Neural cell (in vitro differentiated cells): ENCODE data around the gene MAML2. TPM values are rescaled to one million over a fixed set of nuclear protein-coding genes. Genes with fewer than 3 reads are reported as not detected.

Experiments
- H2AFZ ChIP-seq: fragments of 200-600, 300-800 bp; sonication (generic), shearing (Covaris generic); 2 replicates; pipeline ENCODE4 v1.6.0; 2014; ENCODE audit warnings: low read depth, mild to moderate bottlenecking, antibody characterized with exemption, low read length, moderate library complexity
- H3F3A ChIP-seq: fragments of 200-600 bp; shearing (Covaris generic); 2 replicates; pipeline ENCODE4 v1.6.1; 2016; ENCODE audit warnings: mild to moderate bottlenecking, moderate library complexity, mixed read lengths, antibody characterized with exemption, low read length; ENCODE audit not compliant: insufficient read depth, poor library complexity, severe bottlenecking
- H3K27ac ChIP-seq: fragments of 200-600, 300-800 bp; sonication (generic), shearing (Covaris generic); 2 replicates; pipeline ENCODE4 v1.5.1; 2014; ENCODE audit warnings: mild to moderate bottlenecking, low read length, moderate library complexity
- H3K27me3 ChIP-seq: fragments of 300-800, 200-600 bp; sonication (generic), shearing (Covaris generic); 2 replicates; pipeline ENCODE4 v1.6.0; 2014; ENCODE audit warnings: mild to moderate bottlenecking, low read depth, low read length, moderate library complexity; ENCODE audit not compliant: insufficient read depth
- H3K36me3 ChIP-seq: fragments of 300-800, 200-600 bp; sonication (generic), shearing (Covaris generic); 2 replicates; pipeline ENCODE4 v1.5.1; 2014; ENCODE audit warnings: mild to moderate bottlenecking, antibody characterized with exemption, low read length, moderate library complexity; ENCODE audit not compliant: insufficient read depth
- H3K4me2 ChIP-seq: fragments of 300-800, 200-600 bp; sonication (generic), shearing (Covaris generic); 2 replicates; pipeline ENCODE4 v1.6.0; 2014; ENCODE audit warnings: mild to moderate bottlenecking, low read length
- H3K4me3 ChIP-seq: fragments of 300-800, 200-600 bp; sonication (generic), shearing (Covaris generic); 2 replicates; pipeline ENCODE4 v1.5.1; 2014; ENCODE audit warnings: mild to moderate bottlenecking, low read length, moderate library complexity
- H3K79me2 ChIP-seq: fragments of 200-600 bp; shearing (Covaris generic); replicated peaks from 2 replicates; pipeline ENCODE4 v1.6.0; 2014; ENCODE audit warnings: mild to moderate bottlenecking, low read length, moderate library complexity; ENCODE audit not compliant: insufficient read depth
- H3K9ac ChIP-seq: fragments of 300-800, 200-600 bp; sonication (generic), shearing (Covaris generic); 2 replicates; pipeline ENCODE4 v1.6.1; 2016; ENCODE audit warnings: mild to moderate bottlenecking, low read length, mixed read lengths
- H3K9me2 ChIP-seq: fragments of 200-600 bp; shearing (Covaris generic); 2 replicates; pipeline ENCODE4 v1.6.1; 2016; ENCODE audit warnings: mild to moderate bottlenecking, low read length, mixed read lengths; ENCODE audit not compliant: insufficient read depth
- H3K9me3 ChIP-seq: fragments of 200-600, 300-800 bp; sonication (generic), shearing (Covaris generic); 2 replicates; pipeline ENCODE4 v1.6.1; 2016; ENCODE audit warnings: mild to moderate bottlenecking, mixed run types, low read length, moderate library complexity, mixed read lengths
- H4K20me1 ChIP-seq: fragments of 200-600 bp; shearing (Covaris generic); 2 replicates; pipeline ENCODE4 v1.6.1; 2016; ENCODE audit warnings: mild to moderate bottlenecking, mixed run types; ENCODE audit not compliant: insufficient read depth
- EP300 ChIP-seq: fragments of 450-650 bp; conservative IDR thresholded peaks from 2 replicates; pipeline ENCODE4 v1.6.1; 2014; ENCODE audit warnings: antibody characterized with exemption, mild to moderate bottlenecking, moderate library complexity; ENCODE audit not compliant: poor library complexity, severe bottlenecking
- EZH2 ChIP-seq: fragments of 200-600, 300-800 bp; shearing (Covaris generic), sonication (generic); IDR thresholded peaks from 2 replicates; pipeline ENCODE4 v1.6.1; 2014; ENCODE audit warnings: antibody characterized with exemption, low read length, borderline replicate concordance, mild to moderate bottlenecking; ENCODE audit not compliant: insufficient read depth, poor library complexity, severe bottlenecking
- MXI1 ChIP-seq: fragments of 450-650 bp; conservative IDR thresholded peaks from 2 replicates; pipeline ENCODE4 v1.6.1; 2014; ENCODE audit warnings: antibody characterized with exemption, mild to moderate bottlenecking; ENCODE audit not compliant: poor library complexity, severe bottlenecking
- POLR2AphosphoS5 ChIP-seq: IDR thresholded peaks from 2 replicates; pipeline ENCODE4 v1.6.1; 2012
- RAD21 ChIP-seq: fragments of 450-650 bp; conservative IDR thresholded peaks from 2 replicates; pipeline ENCODE4 v1.6.1; 2014; ENCODE audit warnings: antibody characterized with exemption, mild to moderate bottlenecking, moderate library complexity
- SMC3 ChIP-seq: fragments of 450-650 bp; conservative IDR thresholded peaks from 2 replicates; pipeline ENCODE4 v1.6.1; 2014; ENCODE audit warnings: antibody characterized with exemption, mild to moderate bottlenecking, moderate library complexity; ENCODE audit not compliant: poor library complexity
- TAF1 ChIP-seq: IDR thresholded peaks from 2 replicates; pipeline ENCODE4 v1.6.1; 2012; ENCODE audit warnings: low read depth
- polyA plus RNA-seq: library from polyadenylated mRNA; depleted of rRNA; stranded (reverse); fragments of >200 nt; gene quantifications from 2 replicates; pipeline ENCODE4 v1.2.3, GENCODE V29; 2014
- TF ChIP-seq, protein P1 (sequence below): fragments of 450-650 bp; IDR thresholded peaks from 2 replicates; pipeline ENCODE4 v1.5.1; 2014; ENCODE audit warnings: antibody characterized with exemption, mild to moderate bottlenecking, moderate library complexity; ENCODE audit not compliant: poor library complexity, severe bottlenecking
- TF ChIP-seq, protein P2 (sequence below): IDR thresholded peaks from 2 replicates; pipeline ENCODE4 v1.6.1; 2012; ENCODE audit warnings: borderline replicate concordance

Gene MAML2
- polyA plus RNA-seq, 1 donor from 2014 or later: 3.6 TPM

DNA sequence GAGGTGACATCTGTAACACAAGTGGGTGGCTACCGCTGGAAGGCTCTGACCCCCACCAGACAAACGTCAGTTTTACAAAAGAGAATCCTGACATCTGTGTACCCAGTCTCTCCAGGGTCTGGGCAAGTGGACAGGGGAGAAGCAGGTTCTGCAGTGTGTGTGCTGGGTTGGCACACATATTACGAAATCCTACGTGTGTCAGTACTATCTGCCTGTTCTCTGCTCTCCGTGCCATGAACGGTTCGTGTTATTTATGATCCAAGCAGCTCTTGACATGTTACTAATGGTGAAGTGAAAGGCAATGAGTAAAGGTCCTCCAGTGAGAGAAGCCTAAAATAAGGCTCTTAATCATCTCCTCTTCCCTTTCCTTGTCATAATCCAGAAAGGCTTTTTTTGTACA is 217.6 kb downstream of the MAML2 start:
- H3K79me2 ChIP-seq: no peaks in the 10 kb centered on the region
- TF ChIP-seq RAD21: no peak
- TF ChIP-seq POLR2AphosphoS5: no peak
- H3K27me3 ChIP-seq: no peaks in the 10 kb centered on the region
- H3K27ac ChIP-seq: no peak overlapping the region
- H3K36me3 ChIP-seq: no peaks in the 10 kb centered on the region
- no peaks in the 10 kb centered on the region for H3K9me2 ChIP-seq
- no peaks in the 10 kb centered on the region for H4K20me1 ChIP-seq
- H3K9ac ChIP-seq: no peak overlapping the region
- H3K4me3 ChIP-seq: no peak overlapping the region
- no peaks in the 10 kb centered on the region for H3K9me3 ChIP-seq
- peaks cover 3% of the 10 kb centered on the region for H3F3A ChIP-seq
- no peak overlapping the region for H2AFZ ChIP-seq
- no peak overlapping the region for H3K4me2 ChIP-seq

DNA sequence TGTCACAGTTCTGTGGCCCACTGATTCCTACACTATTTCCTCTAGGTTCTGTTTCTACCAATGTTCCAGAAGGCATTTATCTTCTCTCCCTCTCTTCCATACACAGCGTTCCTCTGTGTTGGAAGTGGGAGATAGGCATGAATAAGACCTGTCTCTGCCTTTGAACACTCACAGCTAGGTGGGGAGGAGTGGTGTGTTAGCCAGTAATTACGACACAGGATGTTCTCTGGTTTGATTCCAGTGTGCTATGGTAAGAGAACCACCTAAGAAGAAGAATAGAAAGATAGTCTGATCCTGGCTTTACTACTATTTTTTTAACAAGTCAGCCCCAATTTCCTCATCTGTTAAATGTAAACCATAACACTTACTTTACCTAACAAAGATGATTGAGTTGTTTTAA is 218.8 kb downstream of the MAML2 start:
- Histone ChIP-seq H3K27ac (no peak overlapping the region), H2AFZ (no peak overlapping the region), H3K4me2 (no peak overlapping the region), H4K20me1 (no peaks in the 10 kb centered on the region), H3F3A (peaks cover 3% of the 10 kb centered on the region), H3K79me2 (no peaks in the 10 kb centered on the region), H3K4me3 (no peak overlapping the region), H3K36me3 (no peaks in the 10 kb centered on the region), H3K27me3 (no peaks in the 10 kb centered on the region), H3K9ac (no peak overlapping the region), H3K9me2 (no peaks in the 10 kb centered on the region), H3K9me3 (no peaks in the 10 kb centered on the region)
- no peak for TF ChIP-seq MXI1
- no peak for TF ChIP-seq EP300
- TF ChIP-seq, protein P1, sequence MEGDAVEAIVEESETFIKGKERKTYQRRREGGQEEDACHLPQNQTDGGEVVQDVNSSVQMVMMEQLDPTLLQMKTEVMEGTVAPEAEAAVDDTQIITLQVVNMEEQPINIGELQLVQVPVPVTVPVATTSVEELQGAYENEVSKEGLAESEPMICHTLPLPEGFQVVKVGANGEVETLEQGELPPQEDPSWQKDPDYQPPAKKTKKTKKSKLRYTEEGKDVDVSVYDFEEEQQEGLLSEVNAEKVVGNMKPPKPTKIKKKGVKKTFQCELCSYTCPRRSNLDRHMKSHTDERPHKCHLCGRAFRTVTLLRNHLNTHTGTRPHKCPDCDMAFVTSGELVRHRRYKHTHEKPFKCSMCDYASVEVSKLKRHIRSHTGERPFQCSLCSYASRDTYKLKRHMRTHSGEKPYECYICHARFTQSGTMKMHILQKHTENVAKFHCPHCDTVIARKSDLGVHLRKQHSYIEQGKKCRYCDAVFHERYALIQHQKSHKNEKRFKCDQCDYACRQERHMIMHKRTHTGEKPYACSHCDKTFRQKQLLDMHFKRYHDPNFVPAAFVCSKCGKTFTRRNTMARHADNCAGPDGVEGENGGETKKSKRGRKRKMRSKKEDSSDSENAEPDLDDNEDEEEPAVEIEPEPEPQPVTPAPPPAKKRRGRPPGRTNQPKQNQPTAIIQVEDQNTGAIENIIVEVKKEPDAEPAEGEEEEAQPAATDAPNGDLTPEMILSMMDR: no peak
- TF ChIP-seq RAD21: no peak
- TF ChIP-seq, protein P2, sequence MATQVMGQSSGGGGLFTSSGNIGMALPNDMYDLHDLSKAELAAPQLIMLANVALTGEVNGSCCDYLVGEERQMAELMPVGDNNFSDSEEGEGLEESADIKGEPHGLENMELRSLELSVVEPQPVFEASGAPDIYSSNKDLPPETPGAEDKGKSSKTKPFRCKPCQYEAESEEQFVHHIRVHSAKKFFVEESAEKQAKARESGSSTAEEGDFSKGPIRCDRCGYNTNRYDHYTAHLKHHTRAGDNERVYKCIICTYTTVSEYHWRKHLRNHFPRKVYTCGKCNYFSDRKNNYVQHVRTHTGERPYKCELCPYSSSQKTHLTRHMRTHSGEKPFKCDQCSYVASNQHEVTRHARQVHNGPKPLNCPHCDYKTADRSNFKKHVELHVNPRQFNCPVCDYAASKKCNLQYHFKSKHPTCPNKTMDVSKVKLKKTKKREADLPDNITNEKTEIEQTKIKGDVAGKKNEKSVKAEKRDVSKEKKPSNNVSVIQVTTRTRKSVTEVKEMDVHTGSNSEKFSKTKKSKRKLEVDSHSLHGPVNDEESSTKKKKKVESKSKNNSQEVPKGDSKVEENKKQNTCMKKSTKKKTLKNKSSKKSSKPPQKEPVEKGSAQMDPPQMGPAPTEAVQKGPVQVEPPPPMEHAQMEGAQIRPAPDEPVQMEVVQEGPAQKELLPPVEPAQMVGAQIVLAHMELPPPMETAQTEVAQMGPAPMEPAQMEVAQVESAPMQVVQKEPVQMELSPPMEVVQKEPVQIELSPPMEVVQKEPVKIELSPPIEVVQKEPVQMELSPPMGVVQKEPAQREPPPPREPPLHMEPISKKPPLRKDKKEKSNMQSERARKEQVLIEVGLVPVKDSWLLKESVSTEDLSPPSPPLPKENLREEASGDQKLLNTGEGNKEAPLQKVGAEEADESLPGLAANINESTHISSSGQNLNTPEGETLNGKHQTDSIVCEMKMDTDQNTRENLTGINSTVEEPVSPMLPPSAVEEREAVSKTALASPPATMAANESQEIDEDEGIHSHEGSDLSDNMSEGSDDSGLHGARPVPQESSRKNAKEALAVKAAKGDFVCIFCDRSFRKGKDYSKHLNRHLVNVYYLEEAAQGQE: no peak
- TF ChIP-seq TAF1: no peak
- no peak for TF ChIP-seq EZH2

DNA sequence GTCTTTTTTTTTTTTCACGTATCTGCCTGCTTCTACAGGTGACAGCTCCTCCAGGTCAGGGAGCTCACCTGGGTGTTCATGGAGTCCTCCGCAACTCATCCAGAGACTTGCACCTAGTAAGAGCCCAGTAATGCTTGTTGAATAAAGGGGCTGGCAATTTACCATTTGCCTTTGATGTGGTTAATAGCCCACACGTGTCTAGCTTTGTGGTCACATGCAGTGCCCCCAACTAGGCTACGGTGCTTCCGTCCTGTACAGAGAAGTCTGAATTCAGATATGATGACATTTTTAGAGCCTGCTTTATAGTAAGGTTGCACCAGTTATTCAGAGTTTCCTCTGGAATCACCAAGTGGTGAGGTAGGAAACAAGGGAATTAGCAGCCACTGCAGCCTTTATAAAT is 219.7 kb downstream of the MAML2 start:
- H3K79me2 ChIP-seq: no peaks in the 10 kb centered on the region
- H3K27ac ChIP-seq: no peak overlapping the region
- no peak overlapping the region for H3K4me2 ChIP-seq
- H3K27me3 ChIP-seq: no peaks in the 10 kb centered on the region
- no peaks in the 10 kb centered on the region for H4K20me1 ChIP-seq
- H3F3A ChIP-seq: peaks cover 3% of the 10 kb centered on the region
- H3K36me3 ChIP-seq: no peaks in the 10 kb centered on the region
- no peaks in the 10 kb centered on the region for H3K9me2 ChIP-seq
- H2AFZ ChIP-seq: no peak overlapping the region
- no peak for TF ChIP-seq MXI1
- TF ChIP-seq TAF1: no peak
- TF ChIP-seq EP300: no peak
- TF ChIP-seq SMC3: no peak
- no peak for TF ChIP-seq POLR2AphosphoS5
- no peak for TF ChIP-seq RAD21
- TF ChIP-seq, protein P2: no peak
- TF ChIP-seq, protein P1: no peak
- TF ChIP-seq EZH2: no peak
- no peaks in the 10 kb centered on the region for H3K9me3 ChIP-seq
- no peak overlapping the region for H3K9ac ChIP-seq
- H3K4me3 ChIP-seq: no peak overlapping the region
